HCT116 (cell line): Measurements from ENCODE around the gene PI16.

Experiments used
- EGR1 ChIP-seq: IDR thresholded peaks from 2 replicates; pipeline ENCODE4 v1.6.1; 2012; ENCODE audit warnings: low read depth
- EZH2 ChIP-seq: fragments of 200-600 bp; sonication (generic); IDR thresholded peaks from 2 replicates; pipeline ENCODE4 v1.6.1; 2017; ENCODE audit warnings: antibody characterized with exemption, mixed run types
- EZH2phosphoT487 ChIP-seq: fragments of 200-600 bp; IDR thresholded peaks from 2 replicates; pipeline ENCODE4 v1.6.1; 2018; ENCODE audit warnings: antibody characterized with exemption, borderline replicate concordance
- JUND ChIP-seq: IDR thresholded peaks from 2 replicates; pipeline ENCODE4 v1.6.1; 2012
- POLR2A ChIP-seq: IDR thresholded peaks from 2 replicates; pipeline ENCODE4 v1.7.0; 2011; ENCODE audit warnings: borderline replicate concordance; ENCODE audit not compliant: insufficient read depth, insufficient read length; ENCODE audit errors: extremely low read depth
- POLR2AphosphoS5 ChIP-seq: IDR thresholded peaks from 2 replicates; pipeline ENCODE4 v1.6.1; 2011; ENCODE audit warnings: mild to moderate bottlenecking, low read depth, low read length, moderate library complexity
- RAD21 ChIP-seq: IDR thresholded peaks from 2 replicates; pipeline ENCODE4 v1.6.1; 2012; ENCODE audit warnings: low read depth, mild to moderate bottlenecking
- TCF7L2 ChIP-seq: IDR thresholded peaks from 2 replicates; pipeline ENCODE4 v1.7.0; 2011; ENCODE audit warnings: borderline replicate concordance, inconsistent platforms; ENCODE audit not compliant: insufficient read depth, insufficient read length; ENCODE audit errors: extremely low read depth
- YY1 ChIP-seq: IDR thresholded peaks from 2 replicates; pipeline ENCODE4 v1.6.1; 2011; ENCODE audit warnings: low read length, low read depth, moderate library complexity, mild to moderate bottlenecking; ENCODE audit not compliant: insufficient replicate concordance; ENCODE audit errors: extremely low read depth
- ZNF274 ChIP-seq: fragments of 200-500 bp; sonication (Bioruptor generic); IDR thresholded peaks from 2 replicates; pipeline ENCODE4 v1.6.1; 2014; ENCODE audit warnings: mild to moderate bottlenecking, low read depth, low read length, inconsistent platforms
- TF ChIP-seq, protein P1 (sequence below), 3 experiments: fragments of 200-600 bp in 1 of 3; sonication (generic) in 1 of 3; IDR thresholded peaks in 2 of 3; conservative IDR thresholded peaks in 1 of 3; 2 replicates each; pipeline ENCODE4 v1.5.1; 2012 to 2017; ENCODE audit warnings: low read depth in 2 of 3, low read length in 2 of 3, antibody characterized with exemption in 1 of 3, borderline replicate concordance in 1 of 3, control low read depth in 1 of 3, mild to moderate bottlenecking in 1 of 3, mixed read lengths in 1 of 3, mixed run types in 1 of 3, moderate library complexity in 1 of 3; ENCODE audit not compliant: insufficient read depth in 1 of 3
- TF ChIP-seq, protein P2 (sequence below): IDR thresholded peaks from 2 replicates; pipeline ENCODE4 v1.6.1; 2012; ENCODE audit warnings: low read depth

DNA sequence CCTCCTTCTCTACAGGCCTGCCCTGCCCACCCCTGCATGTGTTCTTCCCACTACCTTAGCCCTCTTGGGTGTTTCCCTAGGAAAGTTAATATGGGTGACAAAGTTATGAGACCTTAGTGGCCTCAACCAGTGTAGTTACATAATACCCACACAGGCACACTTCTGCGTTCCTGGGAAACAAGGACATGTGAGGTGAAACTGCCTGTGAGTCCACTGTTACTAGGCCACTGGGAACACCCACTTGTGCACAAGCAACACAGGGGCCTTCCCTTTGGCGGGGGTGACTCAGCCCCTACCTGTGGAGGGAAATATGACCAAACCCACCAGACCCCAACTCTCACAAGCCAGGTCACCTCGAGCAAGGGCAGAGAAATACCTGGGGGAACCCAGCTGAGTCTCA is 12.8 kb downstream of the PI16 start:
- TF ChIP-seq, protein P1, sequence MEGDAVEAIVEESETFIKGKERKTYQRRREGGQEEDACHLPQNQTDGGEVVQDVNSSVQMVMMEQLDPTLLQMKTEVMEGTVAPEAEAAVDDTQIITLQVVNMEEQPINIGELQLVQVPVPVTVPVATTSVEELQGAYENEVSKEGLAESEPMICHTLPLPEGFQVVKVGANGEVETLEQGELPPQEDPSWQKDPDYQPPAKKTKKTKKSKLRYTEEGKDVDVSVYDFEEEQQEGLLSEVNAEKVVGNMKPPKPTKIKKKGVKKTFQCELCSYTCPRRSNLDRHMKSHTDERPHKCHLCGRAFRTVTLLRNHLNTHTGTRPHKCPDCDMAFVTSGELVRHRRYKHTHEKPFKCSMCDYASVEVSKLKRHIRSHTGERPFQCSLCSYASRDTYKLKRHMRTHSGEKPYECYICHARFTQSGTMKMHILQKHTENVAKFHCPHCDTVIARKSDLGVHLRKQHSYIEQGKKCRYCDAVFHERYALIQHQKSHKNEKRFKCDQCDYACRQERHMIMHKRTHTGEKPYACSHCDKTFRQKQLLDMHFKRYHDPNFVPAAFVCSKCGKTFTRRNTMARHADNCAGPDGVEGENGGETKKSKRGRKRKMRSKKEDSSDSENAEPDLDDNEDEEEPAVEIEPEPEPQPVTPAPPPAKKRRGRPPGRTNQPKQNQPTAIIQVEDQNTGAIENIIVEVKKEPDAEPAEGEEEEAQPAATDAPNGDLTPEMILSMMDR (IDR thresholded peaks at IDR 0.05 in 2 of 3, conservative IDR thresholded peaks at IDR 0.05 in 1 of 3; ENCODE audit: borderline replicate concordance in 1 of 3, insufficient read depth in 1 of 3, low read depth in 2 of 3, low read length in 2 of 3) = no peak
- TF ChIP-seq RAD21 (no peak), EZH2 (no peak), POLR2AphosphoS5 (no peak), POLR2A (no peak), JUND (no peak), ZNF274 (no peak), EZH2phosphoT487 (no peak), TCF7L2 (no peak), YY1 (no peak), EGR1 (no peak)
- TF ChIP-seq, protein P2, sequence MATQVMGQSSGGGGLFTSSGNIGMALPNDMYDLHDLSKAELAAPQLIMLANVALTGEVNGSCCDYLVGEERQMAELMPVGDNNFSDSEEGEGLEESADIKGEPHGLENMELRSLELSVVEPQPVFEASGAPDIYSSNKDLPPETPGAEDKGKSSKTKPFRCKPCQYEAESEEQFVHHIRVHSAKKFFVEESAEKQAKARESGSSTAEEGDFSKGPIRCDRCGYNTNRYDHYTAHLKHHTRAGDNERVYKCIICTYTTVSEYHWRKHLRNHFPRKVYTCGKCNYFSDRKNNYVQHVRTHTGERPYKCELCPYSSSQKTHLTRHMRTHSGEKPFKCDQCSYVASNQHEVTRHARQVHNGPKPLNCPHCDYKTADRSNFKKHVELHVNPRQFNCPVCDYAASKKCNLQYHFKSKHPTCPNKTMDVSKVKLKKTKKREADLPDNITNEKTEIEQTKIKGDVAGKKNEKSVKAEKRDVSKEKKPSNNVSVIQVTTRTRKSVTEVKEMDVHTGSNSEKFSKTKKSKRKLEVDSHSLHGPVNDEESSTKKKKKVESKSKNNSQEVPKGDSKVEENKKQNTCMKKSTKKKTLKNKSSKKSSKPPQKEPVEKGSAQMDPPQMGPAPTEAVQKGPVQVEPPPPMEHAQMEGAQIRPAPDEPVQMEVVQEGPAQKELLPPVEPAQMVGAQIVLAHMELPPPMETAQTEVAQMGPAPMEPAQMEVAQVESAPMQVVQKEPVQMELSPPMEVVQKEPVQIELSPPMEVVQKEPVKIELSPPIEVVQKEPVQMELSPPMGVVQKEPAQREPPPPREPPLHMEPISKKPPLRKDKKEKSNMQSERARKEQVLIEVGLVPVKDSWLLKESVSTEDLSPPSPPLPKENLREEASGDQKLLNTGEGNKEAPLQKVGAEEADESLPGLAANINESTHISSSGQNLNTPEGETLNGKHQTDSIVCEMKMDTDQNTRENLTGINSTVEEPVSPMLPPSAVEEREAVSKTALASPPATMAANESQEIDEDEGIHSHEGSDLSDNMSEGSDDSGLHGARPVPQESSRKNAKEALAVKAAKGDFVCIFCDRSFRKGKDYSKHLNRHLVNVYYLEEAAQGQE = no peak
